BLaER1 treated with 17β-estradiol and CSF1 and Interleukin-3, amounts not matched to agents 10 nM and 100 nM (cell line): ENCODE measurements around the gene HSPB7.
A peak's percentile ranks its signal among the peaks of the same experiment; 100 is the strongest.
"Not testable (repeated sequence)": the region's sequence is repeated elsewhere in the genome, so short reads cannot be mapped to it uniquely, and the experiment has no call there.

Experiments used
- H3K27ac ChIP-seq, 11 experiments: shearing (Covaris generic); formaldehyde crosslinking; 2 replicates each; pipeline ENCODE4 v1.8.1; 2022
- H3K27me3 ChIP-seq, 11 experiments: shearing (Covaris generic); formaldehyde crosslinking; 2 replicates each; pipeline ENCODE4 v1.8.1; 2022
- H3K36me3 ChIP-seq, 11 experiments: shearing (Covaris generic); formaldehyde crosslinking; 2 replicates each; pipeline ENCODE4 v1.8.1; 2022
- H3K4me1 ChIP-seq, 10 experiments: shearing (Covaris generic); formaldehyde crosslinking; 2 replicates each; pipeline ENCODE4 v1.8.1; 2022
- H3K4me2 ChIP-seq, 11 experiments: shearing (Covaris generic); formaldehyde crosslinking; 2 replicates each; pipeline ENCODE4 v1.8.1; 2022
- H3K4me3 ChIP-seq, 10 experiments: shearing (Covaris generic); formaldehyde crosslinking; 2 replicates each; pipeline ENCODE4 v1.8.1; 2022
- H3K9ac ChIP-seq, 11 experiments: shearing (Covaris generic); formaldehyde crosslinking; 2 replicates each; pipeline ENCODE4 v1.8.1; 2022
- H3K9me3 ChIP-seq, 11 experiments: shearing (Covaris generic); formaldehyde crosslinking; replicated peaks in 1 of 11; 2 replicates each; pipeline ENCODE4 v1.8.1; 2022
- H4K20me1 ChIP-seq, 11 experiments: shearing (Covaris generic); formaldehyde crosslinking; 2 replicates each; pipeline ENCODE4 v1.8.1; 2022
- Cebpa-rat ChIP-seq, 11 experiments: shearing (Covaris generic); IDR thresholded peaks; 2 replicates each; pipeline ENCODE4 v1.8.1; 2022

HSPB7 gene

GRCh38 chr1:16017461-16018303 lies at the start of gene HSPB7:
HSPB7 (minus strand) TSS chr1:16018043; CDS start chr1:16017963, 80 bp downstream.
- H3K9ac ChIP-seq = peak within 1 kb of the TSS in 9 of 11 experiments; percentile 10 to 54 (median 29); a peak in 10 of 22 replicates
- peaks cover 0 to 12% (median 0%) of the 10 kb centered on the region in 11 experiments; a peak in 2 of 22 replicates for H3K27me3 ChIP-seq
- H3K27ac ChIP-seq = peak within 1 kb of the TSS in 4 of 11 experiments; percentile 6 to 52 (median 29); a peak in 8 of 22 replicates
- H3K36me3 ChIP-seq = no peaks in the 10 kb centered on the region
- peaks cover 66 to 99% (median 93%) of the 10 kb centered on the region in 10 experiments for H3K4me1 ChIP-seq
- TF ChIP-seq Cebpa-rat (IDR thresholded peaks at IDR 0.05) = no peak
- peak within 1 kb of the TSS in 2 of 10 experiments; percentile 8 to 26; a peak in 2 of 20 replicates for H3K4me3 ChIP-seq
- H3K4me2 ChIP-seq = peak within 1 kb of the TSS; percentile 60 to 91 (median 85)
- H3K9me3 ChIP-seq = no peaks in the 10 kb centered on the region
- peaks cover 0 to 7% (median 0%) of the 10 kb centered on the region in 11 experiments; a peak in 2 of 22 replicates for H4K20me1 ChIP-seq

- H3K4me1 ChIP-seq = peaks cover 31 to 79% (median 67%) of the 10 kb centered on the region in 10 experiments
- no peaks in the 10 kb centered on the region for H3K36me3 ChIP-seq
- H4K20me1 ChIP-seq = peaks cover 0 to 17% (median 3%) of the 10 kb centered on the region in 11 experiments; a peak in 9 of 22 replicates
- peak overlapping the region; percentile 6 to 94 (median 70); a peak in 20 of 22 replicates for H3K4me2 ChIP-seq
- H3K9me3 ChIP-seq = no peaks in the 10 kb centered on the region
- H3K27ac ChIP-seq = peak overlapping the region in 2 of 11 experiments; percentile 1 to 14; a peak in 4 of 22 replicates
- no peak overlapping the region for H3K4me3 ChIP-seq
- H3K9ac ChIP-seq = peak overlapping the region in 2 of 11 experiments; percentile 6 to 49; a peak in 2 of 22 replicates
- no peak for TF ChIP-seq Cebpa-rat (IDR thresholded peaks at IDR 0.05)
- peaks cover 5 to 29% (median 11%) of the 10 kb centered on the region in 11 experiments for H3K27me3 ChIP-seq
Observed at GRCh38 chr1:16067127-16067768, 49.4 kb upstream of the HSPB7 start.

GRCh38 chr1:16066245-16066644 lies 48.4 kb upstream of the HSPB7 start:
- Histone ChIP-seq H3K4me3 (no peak overlapping the region), H3K4me1 (peaks cover 31 to 77% (median 65%) of the 10 kb centered on the region in 10 experiments), H3K9ac (no peak overlapping the region), H3K27ac (no peak overlapping the region), H4K20me1 (peaks cover 0 to 9% (median 0%) of the 10 kb centered on the region in 11 experiments; a peak in 4 of 22 replicates), H3K4me2 (peak overlapping the region in 3 of 11 experiments; percentile 75 to 94 (median 87); a peak in 4 of 22 replicates), H3K9me3 (no peaks in the 10 kb centered on the region), H3K36me3 (no peaks in the 10 kb centered on the region), H3K27me3 (peaks cover 0 to 22% (median under 1%) of the 10 kb centered on the region in 11 experiments; a peak in 10 of 22 replicates)
- no peak for TF ChIP-seq Cebpa-rat (IDR thresholded peaks at IDR 0.05)

- Histone ChIP-seq H3K27me3 (peaks cover 0 to 22% (median 0%) of the 10 kb centered on the region in 11 experiments; a peak in 4 of 22 replicates), H3K27ac (no peak overlapping the region)
Observed at GRCh38 chr1:16065269-16065576, 47.4 kb upstream of the HSPB7 start.

GRCh38 chr1:16064536-16065268 lies 46.9 kb upstream of the HSPB7 start:
- H3K27me3 ChIP-seq = peaks cover 0 to 22% (median 0%) of the 10 kb centered on the region in 11 experiments; a peak in 4 of 22 replicates
- peaks cover 0 to 4% (median 0%) of the 10 kb centered on the region in 11 experiments; a peak in 3 of 22 replicates for H4K20me1 ChIP-seq
- no peaks in the 10 kb centered on the region for H3K36me3 ChIP-seq
- H3K9ac ChIP-seq = peak overlapping the region in 4 of 11 experiments; percentile 7 to 53 (median 14); a peak in 2 of 22 replicates
- peak overlapping the region in 1 of 10 experiments; percentile 3; a peak in 3 of 20 replicates for H3K4me3 ChIP-seq
- no peak for TF ChIP-seq Cebpa-rat (IDR thresholded peaks at IDR 0.05)
- 0 out of 22 replicates have a peak overlapping the region, but pooled peaks of 1 of the 11 experiments have one; percentile 21 for H3K27ac ChIP-seq
- H3K4me2 ChIP-seq = peak overlapping the region; percentile 52 to 91 (median 87)
- peaks cover 31 to 68% (median 58%) of the 10 kb centered on the region in 10 experiments for H3K4me1 ChIP-seq
- no peaks in the 10 kb centered on the region for H3K9me3 ChIP-seq

More at GRCh38 chr1:16065269-16065576, 47.4 kb upstream of the HSPB7 start:
- Histone ChIP-seq H4K20me1 (peaks cover 0 to 4% (median 0%) of the 10 kb centered on the region in 11 experiments; a peak in 3 of 22 replicates), H3K36me3 (no peaks in the 10 kb centered on the region), H3K4me1 (peaks cover 31 to 73% (median 63%) of the 10 kb centered on the region in 10 experiments), H3K4me3 (no peak overlapping the region), H3K9ac (no peak overlapping the region), H3K9me3 (no peaks in the 10 kb centered on the region), H3K4me2 (peak overlapping the region; percentile 52 to 91 (median 87); a peak in 19 of 22 replicates)
- TF ChIP-seq Cebpa-rat (IDR thresholded peaks at IDR 0.05) = no peak

GRCh38 chr1:16063921-16064320 lies 46.1 kb upstream of the HSPB7 start:
- no peaks in the 10 kb centered on the region for H3K36me3 ChIP-seq
- H3K9ac ChIP-seq = peak overlapping the region in 9 of 11 experiments; percentile 4 to 53 (median 17); a peak in 7 of 22 replicates
- peak overlapping the region in 1 of 10 experiments; percentile 3; a peak in 2 of 20 replicates for H3K4me3 ChIP-seq
- H4K20me1 ChIP-seq = peaks cover 0 to 4% (median 0%) of the 10 kb centered on the region in 11 experiments; a peak in 3 of 22 replicates
- no peak for TF ChIP-seq Cebpa-rat (IDR thresholded peaks at IDR 0.05)
- peaks cover 31 to 60% (median 50%) of the 10 kb centered on the region in 10 experiments for H3K4me1 ChIP-seq
- H3K27me3 ChIP-seq = peaks cover 0 to 22% (median 0%) of the 10 kb centered on the region in 11 experiments; a peak in 4 of 22 replicates
- 0 out of 22 replicates have a peak overlapping the region, but pooled peaks of 1 of the 11 experiments have one; percentile 21 for H3K27ac ChIP-seq
- no peaks in the 10 kb centered on the region for H3K9me3 ChIP-seq
- peak overlapping the region; percentile 52 to 91 (median 87) for H3K4me2 ChIP-seq

GRCh38 chr1:16063226-16063829 lies 45.5 kb upstream of the HSPB7 start:
- H3K9me3 ChIP-seq = no peaks in the 10 kb centered on the region
- H3K4me2 ChIP-seq = peak overlapping the region; percentile 52 to 91 (median 87)

GRCh38 chr1:16062687-16063075 lies 44.8 kb upstream of the HSPB7 start:
- not testable (repeated sequence) for H3K4me2 ChIP-seq, H3K27ac ChIP-seq, H3K36me3 ChIP-seq, H4K20me1 ChIP-seq, H3K4me3 ChIP-seq, H3K9me3 ChIP-seq, H3K9ac ChIP-seq
- peaks cover 20 to 48% (median 38%) of the 10 kb centered on the region in 10 experiments for H3K4me1 ChIP-seq
- peaks cover 0 to 17% (median 0%) of the 10 kb centered on the region in 11 experiments; a peak in 3 of 22 replicates for H3K27me3 ChIP-seq

More at GRCh38 chr1:16063226-16063829, 45.5 kb upstream of the HSPB7 start:
- TF ChIP-seq Cebpa-rat (IDR thresholded peaks at IDR 0.05) = no peak
- peak overlapping the region in 7 of 11 experiments; percentile 4 to 43 (median 11); a peak in 4 of 22 replicates for H3K9ac ChIP-seq
- peaks cover 0 to 4% (median 0%) of the 10 kb centered on the region in 11 experiments; a peak in 3 of 22 replicates for H4K20me1 ChIP-seq
- H3K4me1 ChIP-seq = peaks cover 26 to 54% (median 44%) of the 10 kb centered on the region in 10 experiments
- no peaks in the 10 kb centered on the region for H3K36me3 ChIP-seq
- no peak overlapping the region for H3K4me3 ChIP-seq
- peaks cover 0 to 22% (median 0%) of the 10 kb centered on the region in 11 experiments; a peak in 4 of 22 replicates for H3K27me3 ChIP-seq
- no peak overlapping the region for H3K27ac ChIP-seq

GRCh38 chr1:16061989-16062686 lies 44.3 kb upstream of the HSPB7 start:
- H3K4me2 ChIP-seq, H3K36me3 ChIP-seq, H3K4me3 ChIP-seq, H4K20me1 ChIP-seq, H3K9ac ChIP-seq, H3K27ac ChIP-seq, H3K9me3 ChIP-seq: not testable (repeated sequence)
- Histone ChIP-seq H3K27me3 (peaks cover 0 to 11% (median 0%) of the 10 kb centered on the region in 11 experiments; a peak in 2 of 22 replicates), H3K4me1 (peaks cover 18 to 43% (median 32%) of the 10 kb centered on the region in 10 experiments)
